Measurements from ENCODE around the gene EPS8L3.

GRCh38 chr1:109714661-109715372 lies 48.9 kb downstream of the EPS8L3 start:
- TF ChIP-seq, protein P1, sequence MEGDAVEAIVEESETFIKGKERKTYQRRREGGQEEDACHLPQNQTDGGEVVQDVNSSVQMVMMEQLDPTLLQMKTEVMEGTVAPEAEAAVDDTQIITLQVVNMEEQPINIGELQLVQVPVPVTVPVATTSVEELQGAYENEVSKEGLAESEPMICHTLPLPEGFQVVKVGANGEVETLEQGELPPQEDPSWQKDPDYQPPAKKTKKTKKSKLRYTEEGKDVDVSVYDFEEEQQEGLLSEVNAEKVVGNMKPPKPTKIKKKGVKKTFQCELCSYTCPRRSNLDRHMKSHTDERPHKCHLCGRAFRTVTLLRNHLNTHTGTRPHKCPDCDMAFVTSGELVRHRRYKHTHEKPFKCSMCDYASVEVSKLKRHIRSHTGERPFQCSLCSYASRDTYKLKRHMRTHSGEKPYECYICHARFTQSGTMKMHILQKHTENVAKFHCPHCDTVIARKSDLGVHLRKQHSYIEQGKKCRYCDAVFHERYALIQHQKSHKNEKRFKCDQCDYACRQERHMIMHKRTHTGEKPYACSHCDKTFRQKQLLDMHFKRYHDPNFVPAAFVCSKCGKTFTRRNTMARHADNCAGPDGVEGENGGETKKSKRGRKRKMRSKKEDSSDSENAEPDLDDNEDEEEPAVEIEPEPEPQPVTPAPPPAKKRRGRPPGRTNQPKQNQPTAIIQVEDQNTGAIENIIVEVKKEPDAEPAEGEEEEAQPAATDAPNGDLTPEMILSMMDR (IDR thresholded peaks at IDR 0.05) = no peak
- no peak for TF ChIP-seq POLR2A (IDR thresholded peaks at IDR 0.05)
